Testis (tissue), 3 donors: ENCODE results near the gene FGF12. TPM values are rescaled to one million over a fixed set of nuclear protein-coding genes. Genes with fewer than 3 reads are reported as not detected.

ENCODE experiments used
- DNase-seq: peaks from one replicate; pipeline ENCODE4 v3.0.0-alpha.2; 2019
- H3K27ac ChIP-seq, 2 donors: fragments of 200-600 bp; sonication (generic); one replicate each; pipeline ENCODE4 v1.5.1; 2019
- H3K27me3 ChIP-seq: fragments of 200-600 bp; sonication (generic); one replicate; pipeline ENCODE4 v1.5.1; 2019
- H3K36me3 ChIP-seq: fragments of 200-600 bp; sonication (generic); one replicate; pipeline ENCODE4 v1.5.1; 2017; ENCODE audit warnings: low read depth; ENCODE audit errors: missing control alignments
- H3K4me1 ChIP-seq: fragments of 200-600 bp; sonication (generic); one replicate; pipeline ENCODE4 v1.5.1; 2019
- H3K4me3 ChIP-seq, 2 donors: fragments of 200-600 bp; sonication (generic); one replicate each; pipeline ENCODE4 v1.5.1; 2017 to 2019
- H3K9me3 ChIP-seq: fragments of 200-600 bp; sonication (generic); one replicate; pipeline ENCODE4 v1.5.1; 2017
- CTCF ChIP-seq, 3 experiments: fragments of 450-650 bp in 2 of 3; fragments of 200-600 bp in 1 of 3; sonication (generic) in 1 of 3; IDR thresholded peaks; one replicate each; pipeline ENCODE4 v1.5.1; 2016 to 2019; ENCODE audit warnings: antibody characterized with exemption in 3 of 3, mild to moderate bottlenecking in 2 of 3, moderate library complexity in 1 of 3
- POLR2A ChIP-seq: fragments of 450-650 bp; IDR thresholded peaks from one replicate; pipeline ENCODE4 v1.6.1; 2017; ENCODE audit warnings: antibody characterized with exemption, mild to moderate bottlenecking, moderate library complexity
- WGBS, 2 donors: methylation state at CpG; one replicate each; pipeline ENCODE4 v1.1.5; 2018; 5-methylcytosine and 5-hydroxymethylcytosine counted together
- intact Hi-C: fragments of 100-400 bp; cut with DNase I; formaldehyde crosslinking; loops from one replicate; pipeline ENCODE4 v1.15.1; 2023; ENCODE audit warnings: low total_unique reads
- polyA plus RNA-seq: library from polyadenylated mRNA; stranded (reverse); fragments of 350-450 nt; fragmentation: Illumina TruSeq; extraction: RNeasy Lipid Tissue Mini Kit (QIAGEN cat#74804); gene quantifications from one replicate; pipeline ENCODE4 v1.2.3, GENCODE V29; 2014; ENCODE audit warnings: low read depth, low replicate concordance; ENCODE audit not compliant: insufficient read depth
- total RNA-seq, 2 donors: library from RNA; depleted of rRNA; stranded (reverse); fragments of >200 nt; gene quantifications; one replicate each; pipeline ENCODE4 v1.2.3, GENCODE V29; 2016

Gene FGF12
- total and polyA plus RNA-seq, 3 donors from 2014 or later: 2.3 to 3.3 (median 3.0) TPM

- H3K4me3 ChIP-seq: no peak overlapping the region
- H3K4me1 ChIP-seq: no peaks in the 10 kb centered on the region
- no peaks in the 10 kb centered on the region for H3K9me3 ChIP-seq
- intact Hi-C loops: no loop called here
- DNase-seq: no peak
- WGBS, 2 donors: 87 to 93% methylated on average over 3 of the region's 3 CpGs
- no peak for TF ChIP-seq POLR2A
- TF ChIP-seq CTCF (IDR thresholded peaks at IDR 0.05): no peak
- H3K36me3 ChIP-seq: no peaks in the 10 kb centered on the region
- no peak overlapping the region for H3K27ac ChIP-seq
- H3K27me3 ChIP-seq: no peaks in the 10 kb centered on the region
Observed at GRCh38 chr3:192261135-192261534, 466.2 kb downstream of the FGF12 start.

- Histone ChIP-seq H3K36me3 (no peaks in the 10 kb centered on the region), H3K4me1 (no peaks in the 10 kb centered on the region), H3K4me3 (no peak overlapping the region), H3K27me3 (no peaks in the 10 kb centered on the region), H3K9me3 (no peaks in the 10 kb centered on the region), H3K27ac (no peak overlapping the region)
- TF ChIP-seq POLR2A (no peak), CTCF (IDR thresholded peaks at IDR 0.05) (no peak)
- intact Hi-C loops: no loop called here
- DNase-seq: no peak
- WGBS, 2 donors: 87 to 91% methylated on average over 5 of the region's 5 CpGs
Observed at GRCh38 chr3:192260116-192261010, 467.0 kb downstream of the FGF12 start.

- Histone ChIP-seq H3K36me3 (no peaks in the 10 kb centered on the region), H3K4me3 (no peak overlapping the region), H3K27ac (no peak overlapping the region), H3K4me1 (no peaks in the 10 kb centered on the region), H3K9me3 (no peaks in the 10 kb centered on the region), H3K27me3 (no peaks in the 10 kb centered on the region)
- DNase-seq: no peak
- WGBS, 2 donors: 78 to 80% methylated on average over 3 of the region's 3 CpGs
- intact Hi-C loops: no loop called here
- TF ChIP-seq CTCF (IDR thresholded peaks at IDR 0.05) (no peak), POLR2A (no peak)
Observed at GRCh38 chr3:192259661-192260060, 467.7 kb downstream of the FGF12 start.

GRCh38 chr3:192258721-192259120 is 468.6 kb downstream of the FGF12 start:
- no peaks in the 10 kb centered on the region for H3K36me3 ChIP-seq
- no peaks in the 10 kb centered on the region for H3K4me1 ChIP-seq
- H3K27me3 ChIP-seq: no peaks in the 10 kb centered on the region
- TF ChIP-seq CTCF (IDR thresholded peaks at IDR 0.05): no peak
- no peak for DNase-seq
- 57 to 77% methylated on average over 6 of the region's 6 CpGs for WGBS, 2 donors
- no peaks in the 10 kb centered on the region for H3K9me3 ChIP-seq
- no peak overlapping the region for H3K27ac ChIP-seq
- H3K4me3 ChIP-seq: no peak overlapping the region
- intact Hi-C loops: no loop called here

- intact Hi-C loops: no loop called here
Observed at GRCh38 chr3:192255839-192256238, 471.5 kb downstream of the FGF12 start.

More at GRCh38 chr3:192255839-192256238, 471.5 kb downstream of the FGF12 start:
- no peaks in the 10 kb centered on the region for H3K36me3 ChIP-seq
- WGBS, 2 donors: 47 to 48% methylated on average over 2 of the region's 2 CpGs
- H3K27ac ChIP-seq: no peak overlapping the region
- TF ChIP-seq POLR2A: no peak
- TF ChIP-seq CTCF (IDR thresholded peaks at IDR 0.05): no peak
- no peaks in the 10 kb centered on the region for H3K9me3 ChIP-seq
- H3K27me3 ChIP-seq: no peaks in the 10 kb centered on the region
- H3K4me3 ChIP-seq: no peak overlapping the region
- DNase-seq: no peak
- no peaks in the 10 kb centered on the region for H3K4me1 ChIP-seq
